Measurements from ENCODE around the gene ARL11.

DNA sequence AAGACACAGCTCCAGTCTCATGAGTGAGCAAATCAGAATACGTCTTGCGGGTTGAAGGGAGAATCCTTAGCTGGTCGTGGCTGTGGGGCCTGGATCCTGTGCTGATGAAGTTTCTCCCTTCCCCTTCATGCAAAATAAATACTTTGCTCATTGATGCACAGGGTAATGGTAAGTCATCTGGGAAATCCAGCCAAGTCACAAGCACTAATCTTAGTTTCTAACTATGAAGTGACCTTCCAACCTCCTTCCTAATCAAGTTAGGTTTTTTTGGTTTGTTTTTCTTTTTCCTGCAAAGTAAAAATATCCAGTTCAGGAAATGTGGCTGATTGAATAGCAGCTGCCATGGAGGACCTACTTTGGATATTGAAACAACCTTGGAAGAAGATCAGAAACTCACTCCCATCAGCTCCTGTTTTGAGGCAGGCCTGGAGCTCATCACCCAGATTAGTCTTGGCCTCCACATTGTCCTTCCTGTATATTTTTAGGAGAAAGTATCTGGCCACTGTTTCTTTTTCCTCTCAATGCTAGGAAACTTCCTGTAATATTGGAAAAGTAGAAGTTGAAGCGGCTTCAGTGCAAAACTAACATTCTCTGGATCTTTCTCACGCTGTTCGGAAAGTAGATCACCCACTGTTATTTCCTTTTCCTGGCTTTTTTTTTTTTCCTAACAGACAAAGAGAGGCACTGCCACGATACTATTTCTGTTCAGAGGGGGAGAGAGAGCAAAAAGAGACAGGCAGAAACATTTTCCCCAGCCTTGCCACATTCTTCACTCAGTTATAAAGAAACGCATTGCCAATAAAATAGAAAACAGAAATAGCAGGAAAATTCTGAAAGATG lies 12.3 kb upstream of the ARL11 start:
- TF ChIP-seq, protein P1, sequence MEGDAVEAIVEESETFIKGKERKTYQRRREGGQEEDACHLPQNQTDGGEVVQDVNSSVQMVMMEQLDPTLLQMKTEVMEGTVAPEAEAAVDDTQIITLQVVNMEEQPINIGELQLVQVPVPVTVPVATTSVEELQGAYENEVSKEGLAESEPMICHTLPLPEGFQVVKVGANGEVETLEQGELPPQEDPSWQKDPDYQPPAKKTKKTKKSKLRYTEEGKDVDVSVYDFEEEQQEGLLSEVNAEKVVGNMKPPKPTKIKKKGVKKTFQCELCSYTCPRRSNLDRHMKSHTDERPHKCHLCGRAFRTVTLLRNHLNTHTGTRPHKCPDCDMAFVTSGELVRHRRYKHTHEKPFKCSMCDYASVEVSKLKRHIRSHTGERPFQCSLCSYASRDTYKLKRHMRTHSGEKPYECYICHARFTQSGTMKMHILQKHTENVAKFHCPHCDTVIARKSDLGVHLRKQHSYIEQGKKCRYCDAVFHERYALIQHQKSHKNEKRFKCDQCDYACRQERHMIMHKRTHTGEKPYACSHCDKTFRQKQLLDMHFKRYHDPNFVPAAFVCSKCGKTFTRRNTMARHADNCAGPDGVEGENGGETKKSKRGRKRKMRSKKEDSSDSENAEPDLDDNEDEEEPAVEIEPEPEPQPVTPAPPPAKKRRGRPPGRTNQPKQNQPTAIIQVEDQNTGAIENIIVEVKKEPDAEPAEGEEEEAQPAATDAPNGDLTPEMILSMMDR (IDR thresholded peaks at IDR 0.05; ENCODE audit: borderline replicate concordance, extremely low read depth, low read length, poor library complexity, severe bottlenecking): no peak
- TF ChIP-seq EZH2 (IDR thresholded peaks at IDR 0.05; ENCODE audit: borderline replicate concordance, low read depth, low read length, severe bottlenecking): no peak

Measured in DND-41 (cell line).